CD14-positive monocyte (primary cell): ENCODE data around the gene SHC2. TPM values are rescaled to one million over a fixed set of nuclear protein-coding genes. Genes with fewer than 3 reads are reported as not detected.

Source experiments
- DNase-seq, 3 donors: peaks; one replicate each; pipeline ENCODE4 v3.0.0-alpha.2; 2011 to 2022
- H2AFZ ChIP-seq: 2 replicates; pipeline ENCODE4 v1.6.0; 2012; ENCODE audit warnings: mild to moderate bottlenecking, low read depth, low read length, inconsistent platforms; ENCODE audit not compliant: insufficient read depth, poor library complexity, severe bottlenecking
- H3K27ac ChIP-seq, 2 donors: 1 replicate in 1 of 2; 2 replicates in 1 of 2; pipeline ENCODE4 v1.5.1; 2012 to 2013; ENCODE audit warnings: low read length in 2 of 2, control low read depth in 1 of 2, inconsistent platforms in 1 of 2, low read depth in 1 of 2, mild to moderate bottlenecking in 1 of 2
- H3K27me3 ChIP-seq, 2 donors: one replicate each; pipeline versions ENCODE4 v1.6.0 to v1.6.1; 2011 to 2013; ENCODE audit warnings: low read length in 2 of 2; ENCODE audit not compliant: control insufficient read depth in 2 of 2, insufficient read depth in 2 of 2
- H3K36me3 ChIP-seq, 2 donors: replicated peaks in 1 of 2; 1 replicate in 1 of 2; 2 replicates in 1 of 2; pipeline versions ENCODE4 v1.5.1 to v1.6.1; 2012 to 2013; ENCODE audit warnings: low read length in 2 of 2, control low read depth in 1 of 2, inconsistent platforms in 1 of 2, mild to moderate bottlenecking in 1 of 2; ENCODE audit not compliant: insufficient read depth in 2 of 2, control insufficient read depth in 1 of 2
- H3K4me1 ChIP-seq, 2 donors: 1 replicate in 1 of 2; 2 replicates in 1 of 2; pipeline versions ENCODE4 v1.5.1 to v1.6.1; 2012 to 2013; ENCODE audit warnings: low read length in 2 of 2, control low read depth in 1 of 2, inconsistent platforms in 1 of 2, mild to moderate bottlenecking in 1 of 2, moderate library complexity in 1 of 2; ENCODE audit not compliant: insufficient read depth in 2 of 2, control insufficient read depth in 1 of 2
- H3K4me2 ChIP-seq: replicated peaks from 2 replicates; pipeline ENCODE3; 2012; ENCODE audit warnings: low read length, moderate library complexity, mild to moderate bottlenecking; ENCODE audit not compliant: poor library complexity, severe bottlenecking; ENCODE audit errors: extremely low read depth
- H3K4me3 ChIP-seq, 3 experiments: fragments of 200-600 bp in 1 of 3; sonication (generic) in 1 of 3; replicated peaks in 1 of 3; 1 replicate in 2 of 3; 2 replicates in 1 of 3; pipeline ENCODE4 v1.5.1; 2011 to 2013; ENCODE audit warnings: low read length in 3 of 3, mild to moderate bottlenecking in 3 of 3, control low read depth in 2 of 3, low read depth in 2 of 3, inconsistent platforms in 1 of 3, moderate library complexity in 1 of 3
- H3K79me2 ChIP-seq: 2 replicates; pipeline ENCODE4 v1.6.0; 2012; ENCODE audit warnings: mild to moderate bottlenecking, control low read depth, inconsistent platforms, low read length, moderate library complexity; ENCODE audit not compliant: insufficient read depth
- H3K9ac ChIP-seq: 2 replicates; pipeline ENCODE4 v1.6.0; 2017; ENCODE audit warnings: low read length, mild to moderate bottlenecking; ENCODE audit not compliant: insufficient read depth, poor library complexity, severe bottlenecking
- H3K9me3 ChIP-seq, 2 donors: replicated peaks in 1 of 2; 1 replicate in 1 of 2; 2 replicates in 1 of 2; pipeline versions ENCODE4 v1.5.1 to v1.6.1; 2012 to 2013; ENCODE audit warnings: low read length in 2 of 2, control low read depth in 1 of 2; ENCODE audit not compliant: control insufficient read depth in 1 of 2, insufficient read depth in 1 of 2
- H4K20me1 ChIP-seq: 2 replicates; pipeline ENCODE4 v1.6.0; 2012; ENCODE audit warnings: mild to moderate bottlenecking, low read length, control low read depth, moderate library complexity; ENCODE audit not compliant: insufficient read depth
- H3K27ac Mint-ChIP-seq, 7 donors: one replicate each; pipeline ENCODE4 v1.8.0; 2020; ENCODE audit warnings: mild to moderate bottlenecking in 7 of 7, mixed read lengths in 7 of 7, moderate library complexity in 6 of 7, inconsistent platforms in 2 of 7
- H3K27me3 Mint-ChIP-seq, 3 donors: one replicate each; pipeline ENCODE4 v1.8.0; 2021 to 2022; ENCODE audit warnings: low read depth in 3 of 3, mild to moderate bottlenecking in 3 of 3, mixed read lengths in 3 of 3, moderate library complexity in 3 of 3, inconsistent platforms in 1 of 3
- H3K36me3 Mint-ChIP-seq, 2 donors: one replicate each; pipeline ENCODE4 v1.8.0; 2020; ENCODE audit warnings: mixed read lengths in 2 of 2, inconsistent platforms in 1 of 2, mild to moderate bottlenecking in 1 of 2
- H3K4me1 Mint-ChIP-seq: one replicate; pipeline ENCODE4 v1.8.0; 2020; ENCODE audit warnings: mild to moderate bottlenecking, mixed read lengths
- H3K4me3 Mint-ChIP-seq, 2 donors: one replicate each; pipeline ENCODE4 v1.8.0; 2020; ENCODE audit warnings: mild to moderate bottlenecking in 2 of 2, mixed read lengths in 2 of 2, moderate library complexity in 1 of 2
- H3K9me3 Mint-ChIP-seq, 7 donors: one replicate each; pipeline ENCODE4 v1.8.0; 2020 to 2022; ENCODE audit warnings: mixed read lengths in 7 of 7, mild to moderate bottlenecking in 6 of 7, moderate library complexity in 6 of 7, inconsistent platforms in 2 of 7
- CTCF ChIP-seq: fragments of 200-600 bp; IDR thresholded peaks from one replicate; pipeline ENCODE4 v1.8.0; 2022; ENCODE audit warnings: antibody characterized with exemption, mild to moderate bottlenecking
- WGBS: methylation state at CpG from one replicate; pipeline ENCODE4 v1.1.5; 2013; ENCODE audit warnings: missing lambda C conversion rate; ENCODE audit not compliant: insufficient coverage; 5-methylcytosine and 5-hydroxymethylcytosine counted together
- intact Hi-C, 2 donors: fragments of 100-400 bp; cut with micrococcal nuclease; formaldehyde crosslinking; loops; one replicate each; pipeline versions ENCODE4 v1.15.0 to v1.15.1; 2023
- polyA plus RNA-seq, 3 donors: library from polyadenylated mRNA; depleted of rRNA in 1 of 3; unstranded in 2 of 3; stranded (reverse) in 1 of 3; fragments of 300-500 nt in 2 of 3; fragments of >200 nt in 1 of 3; fragmentation: Illumina TruSeq in 2 of 3; gene quantifications; 1 replicate in 2 of 3; 2 replicates in 1 of 3; pipeline ENCODE4 v1.2.3, GENCODE V29; 2012 to 2021

Gene SHC2
- polyA plus RNA-seq, 3 donors, result not detected

DNA sequence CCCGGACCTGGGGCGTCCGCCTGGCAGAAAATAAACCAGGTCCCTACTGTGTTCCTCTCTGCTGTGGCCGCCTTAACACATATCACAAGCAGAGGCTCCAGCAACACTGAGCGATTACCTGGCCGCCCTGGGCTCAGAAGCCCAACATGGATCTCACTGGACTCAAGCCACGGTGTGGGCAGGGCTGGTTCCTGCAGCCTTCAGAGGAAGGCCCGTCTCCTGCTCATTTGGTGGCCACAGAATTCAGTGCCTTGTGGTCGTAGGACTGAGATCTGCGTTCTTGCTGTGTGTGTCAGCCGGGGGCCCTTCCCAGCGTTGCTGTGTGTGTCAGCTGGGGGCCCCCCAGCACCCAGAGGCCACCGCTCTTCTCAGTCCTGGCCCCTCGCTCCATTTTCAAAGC lies 82.1 kb downstream of the SHC2 start:
- Histone ChIP-seq H3K9me3 (peaks cover 0 to 2% of the 10 kb centered on the region in 2 donors), H3K79me2 (no peaks in the 10 kb centered on the region), H3K4me2 (no peak overlapping the region), H2AFZ (no peak overlapping the region), H3K4me3 (no peak overlapping the region), H3K9ac (no peak overlapping the region), H3K27me3 (peaks cover 0 to 13% of the 10 kb centered on the region in 2 donors), H3K36me3 (no peaks in the 10 kb centered on the region), H3K4me1 (no peaks in the 10 kb centered on the region), H4K20me1 (no peaks in the 10 kb centered on the region), H3K27ac (no peak overlapping the region)
- Mint-ChIP-seq H3K4me3 (no peak overlapping the region), H3K9me3 (peaks cover 0 to 3% (median 0%) of the 10 kb centered on the region in 7 donors), H3K4me1 (no peaks in the 10 kb centered on the region), H3K36me3 (no peaks in the 10 kb centered on the region), H3K27me3 (peaks cover 16 to 28% (median 20%) of the 10 kb centered on the region in 3 donors), H3K27ac (no peak overlapping the region)
- intact Hi-C loops, result no loop called here
- TF ChIP-seq CTCF, result no peak
- no peak for DNase-seq
- WGBS, result 90% methylated on average over 11 of the region's 14 CpGs

- H3K9me3 ChIP-seq, result no peaks in the 10 kb centered on the region
- H3K27ac ChIP-seq, result no peak overlapping the region
- no peak overlapping the region for H3K9ac ChIP-seq
- no peaks in the 10 kb centered on the region for H3K4me1 ChIP-seq
- H3K27ac Mint-ChIP-seq, result no peak overlapping the region
- peaks cover 9 to 27% (median 13%) of the 10 kb centered on the region in 3 donors for H3K27me3 Mint-ChIP-seq
- intact Hi-C loops, result no loop called here
- H3K9me3 Mint-ChIP-seq, result peaks cover 0 to 1% (median 0%) of the 10 kb centered on the region in 7 donors
- no peaks in the 10 kb centered on the region for H4K20me1 ChIP-seq
- H3K27me3 ChIP-seq, result peaks cover 0 to 5% of the 10 kb centered on the region in 2 donors
- TF ChIP-seq CTCF, result no peak
- no peaks in the 10 kb centered on the region for H3K36me3 ChIP-seq
- no peaks in the 10 kb centered on the region for H3K79me2 ChIP-seq
- DNase-seq, result no peak
- no peak overlapping the region for H2AFZ ChIP-seq
- no peak overlapping the region for H3K4me2 ChIP-seq
- WGBS, result 77% methylated on average over 32 of the region's 38 CpGs
- no peak overlapping the region for H3K4me3 ChIP-seq
- H3K4me3 Mint-ChIP-seq, result no peak overlapping the region
- H3K4me1 Mint-ChIP-seq, result no peaks in the 10 kb centered on the region
- H3K36me3 Mint-ChIP-seq, result no peaks in the 10 kb centered on the region
These were observed 82.8 kb downstream of the SHC2 start for GRCh38 chr19:377801-378581.
